Tibial nerve (tissue), 4 donors: Measurements from ENCODE around the gene DOK5.

Experiments
- CTCF ChIP-seq, 5 experiments: fragments of 200-600 bp in 3 of 5; fragments of 450-650 bp in 2 of 5; sonication (generic) in 3 of 5; IDR thresholded peaks; one replicate each; pipeline ENCODE4 v1.5.1; 2016 to 2019; ENCODE audit warnings: antibody characterized with exemption in 5 of 5, mild to moderate bottlenecking in 3 of 5, moderate library complexity in 2 of 5
- EP300 ChIP-seq, 2 donors: sonication (generic); formaldehyde crosslinking; IDR thresholded peaks; one replicate each; pipeline ENCODE4 v1.6.1; 2017; ENCODE audit warnings: antibody characterized with exemption in 2 of 2, mild to moderate bottlenecking in 1 of 2
- POLR2A ChIP-seq, 2 donors: fragments of 450-650 bp; IDR thresholded peaks; one replicate each; pipeline ENCODE4 v1.6.1; 2017; ENCODE audit warnings: antibody characterized with exemption in 2 of 2, mild to moderate bottlenecking in 2 of 2, moderate library complexity in 2 of 2

- no peak for TF ChIP-seq POLR2A (IDR thresholded peaks at IDR 0.05)
- no peak for TF ChIP-seq CTCF (IDR thresholded peaks at IDR 0.05)
- TF ChIP-seq EP300 (IDR thresholded peaks at IDR 0.05), result no peak
Measured at GRCh38 chr20:54557806-54558590, 82.6 kb downstream of the DOK5 start.
